Parathyroid adenoma (tissue), 2 donors: ENCODE data around the gene TRABD2B.

ENCODE experiments used
- H2AFZ ChIP-seq: fragments of 300-600 bp; sonication (generic); one replicate; pipeline ENCODE4 v1.7.0; 2017; ENCODE audit warnings: antibody characterized with exemption, mild to moderate bottlenecking
- H3K27ac ChIP-seq: fragments of 300-600 bp; sonication (generic); one replicate; pipeline ENCODE4 v1.7.0; 2017
- H3K27me3 ChIP-seq: fragments of 300-600 bp; sonication (generic); one replicate; pipeline ENCODE4 v1.7.0; 2017; ENCODE audit warnings: low read length; ENCODE audit not compliant: control insufficient read depth, insufficient read depth
- H3K36me3 ChIP-seq: fragments of 300-600 bp; sonication (generic); one replicate; pipeline ENCODE4 v1.7.0; 2017; ENCODE audit warnings: low read length; ENCODE audit not compliant: control insufficient read depth, insufficient read depth
- H3K4me1 ChIP-seq: fragments of 300-600 bp; sonication (generic); one replicate; pipeline ENCODE4 v1.7.0; 2017; ENCODE audit warnings: control low read depth
- H3K4me2 ChIP-seq: fragments of 300-600 bp; sonication (generic); one replicate; pipeline ENCODE4 v1.7.0; 2017; ENCODE audit warnings: low read length
- H3K4me3 ChIP-seq: fragments of 300-600 bp; sonication (generic); one replicate; pipeline ENCODE4 v1.7.0; 2017; ENCODE audit warnings: low read depth, low read length
- H3K79me2 ChIP-seq: fragments of 300-600 bp; sonication (generic); one replicate; pipeline ENCODE4 v1.7.0; 2017; ENCODE audit warnings: control low read depth
- H3K9ac ChIP-seq: fragments of 300-600 bp; sonication (generic); one replicate; pipeline ENCODE4 v1.7.0; 2017; ENCODE audit warnings: mild to moderate bottlenecking
- H3K9me3 ChIP-seq: fragments of 300-600 bp; sonication (generic); one replicate; pipeline ENCODE4 v1.7.0; 2017; ENCODE audit warnings: low read length; ENCODE audit not compliant: control insufficient read depth
- CTCF ChIP-seq: fragments of 300-600 bp; sonication (generic); IDR thresholded peaks from one replicate; pipeline ENCODE4 v1.7.0; 2017; ENCODE audit warnings: antibody characterized with exemption, mild to moderate bottlenecking
- donor health status: primary hyperparathyroidism.

The TRABD2B gene

GRCh38 chr1:47808612-47809011 is 188.6 kb downstream of the TRABD2B start:
- Histone ChIP-seq H3K9me3 (no peaks in the 10 kb centered on the region), H3K36me3 (no peaks in the 10 kb centered on the region), H3K4me2 (no peak overlapping the region), H3K4me3 (no peak overlapping the region), H3K27ac (no peak overlapping the region), H3K27me3 (no peaks in the 10 kb centered on the region), H3K9ac (no peak overlapping the region), H3K79me2 (no peaks in the 10 kb centered on the region), H3K4me1 (peaks cover 3% of the 10 kb centered on the region), H2AFZ (no peak overlapping the region)
- TF ChIP-seq CTCF, result no peak

- H3K27ac ChIP-seq, result no peak overlapping the region
Observed at GRCh38 chr1:47805921-47806361, 191.2 kb downstream of the TRABD2B start.

GRCh38 chr1:47805018-47805417 is 192.2 kb downstream of the TRABD2B start:
- Histone ChIP-seq H3K27ac (no peak overlapping the region), H3K4me3 (no peak overlapping the region), H3K4me1 (peaks cover 3% of the 10 kb centered on the region), H2AFZ (no peak overlapping the region), H3K9me3 (no peaks in the 10 kb centered on the region), H3K27me3 (no peaks in the 10 kb centered on the region), H3K36me3 (no peaks in the 10 kb centered on the region), H3K79me2 (no peaks in the 10 kb centered on the region), H3K4me2 (no peak overlapping the region), H3K9ac (no peak overlapping the region)
- no peak for TF ChIP-seq CTCF

More at GRCh38 chr1:47805921-47806361, 191.2 kb downstream of the TRABD2B start:
- H3K36me3 ChIP-seq, result no peaks in the 10 kb centered on the region
- no peak for TF ChIP-seq CTCF
- H3K27me3 ChIP-seq, result no peaks in the 10 kb centered on the region
- no peaks in the 10 kb centered on the region for H3K79me2 ChIP-seq
- H3K9ac ChIP-seq, result no peak overlapping the region
- peaks cover 3% of the 10 kb centered on the region for H3K4me1 ChIP-seq
- H3K4me2 ChIP-seq, result no peak overlapping the region
- H3K9me3 ChIP-seq, result no peaks in the 10 kb centered on the region
- no peak overlapping the region for H2AFZ ChIP-seq
- H3K4me3 ChIP-seq, result no peak overlapping the region

- Histone ChIP-seq H3K9me3 (no peaks in the 10 kb centered on the region), H3K4me1 (peaks cover 3% of the 10 kb centered on the region), H3K27me3 (no peaks in the 10 kb centered on the region), H3K4me2 (no peak overlapping the region), H3K4me3 (no peak overlapping the region), H3K9ac (no peak overlapping the region), H3K79me2 (no peaks in the 10 kb centered on the region), H2AFZ (no peak overlapping the region), H3K27ac (no peak overlapping the region), H3K36me3 (no peaks in the 10 kb centered on the region)
- no peak for TF ChIP-seq CTCF
Observed at GRCh38 chr1:47803815-47804501, 193.2 kb downstream of the TRABD2B start.

- H3K4me3 ChIP-seq, result no peak overlapping the region
- no peak for TF ChIP-seq CTCF
- H3K9ac ChIP-seq, result no peak overlapping the region
- H3K9me3 ChIP-seq, result no peaks in the 10 kb centered on the region
- H3K4me1 ChIP-seq, result no peaks in the 10 kb centered on the region
- no peak overlapping the region for H3K27ac ChIP-seq
- no peaks in the 10 kb centered on the region for H3K79me2 ChIP-seq
- H3K27me3 ChIP-seq, result no peaks in the 10 kb centered on the region
- no peaks in the 10 kb centered on the region for H3K36me3 ChIP-seq
- no peak overlapping the region for H3K4me2 ChIP-seq
- no peak overlapping the region for H2AFZ ChIP-seq
Observed at GRCh38 chr1:47797575-47797974, 199.6 kb downstream of the TRABD2B start.
